Stimulated activated CD4-positive, alpha-beta T cell treated with anti-CD3 and anti-CD28 coated beads, Interleukin-12 subunit alpha, Interleukin-12 subunit beta, amount 100 ng/mL, for 4 hours (primary cell): ENCODE data around the gene NCAM1.

Experiments
- DNase-seq: peaks from one replicate; pipeline ENCODE4 v3.0.0-alpha.2; 2020

NCAM1 gene

GRCh38 chr11:112968941-112969713 is 7.9 kb downstream of the NCAM1 start:
- no peak for DNase-seq

DNA sequence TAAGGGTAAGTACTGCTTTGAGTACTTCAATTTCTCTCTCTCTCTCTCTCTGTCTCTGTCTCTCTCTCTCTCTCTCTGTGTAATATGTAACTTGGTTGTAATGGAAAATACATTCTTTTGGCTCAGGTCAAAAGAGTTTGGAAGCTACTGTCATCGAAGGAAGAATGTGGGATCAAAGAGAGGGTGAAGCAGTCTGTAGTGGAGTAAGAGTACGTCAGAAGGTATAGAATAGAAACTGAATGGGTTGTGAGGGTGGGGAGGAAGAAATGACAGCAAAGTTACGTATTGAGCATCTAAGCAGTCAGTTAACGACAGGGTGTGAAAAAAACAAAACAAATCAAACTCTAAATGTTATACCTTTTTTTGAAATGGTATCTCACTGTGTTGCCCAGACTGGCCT is 10.0 kb downstream of the NCAM1 start:
- no peak for DNase-seq

- DNase-seq: no peak
Observed at GRCh38 chr11:112971827-112972226, 10.6 kb downstream of the NCAM1 start.

DNA sequence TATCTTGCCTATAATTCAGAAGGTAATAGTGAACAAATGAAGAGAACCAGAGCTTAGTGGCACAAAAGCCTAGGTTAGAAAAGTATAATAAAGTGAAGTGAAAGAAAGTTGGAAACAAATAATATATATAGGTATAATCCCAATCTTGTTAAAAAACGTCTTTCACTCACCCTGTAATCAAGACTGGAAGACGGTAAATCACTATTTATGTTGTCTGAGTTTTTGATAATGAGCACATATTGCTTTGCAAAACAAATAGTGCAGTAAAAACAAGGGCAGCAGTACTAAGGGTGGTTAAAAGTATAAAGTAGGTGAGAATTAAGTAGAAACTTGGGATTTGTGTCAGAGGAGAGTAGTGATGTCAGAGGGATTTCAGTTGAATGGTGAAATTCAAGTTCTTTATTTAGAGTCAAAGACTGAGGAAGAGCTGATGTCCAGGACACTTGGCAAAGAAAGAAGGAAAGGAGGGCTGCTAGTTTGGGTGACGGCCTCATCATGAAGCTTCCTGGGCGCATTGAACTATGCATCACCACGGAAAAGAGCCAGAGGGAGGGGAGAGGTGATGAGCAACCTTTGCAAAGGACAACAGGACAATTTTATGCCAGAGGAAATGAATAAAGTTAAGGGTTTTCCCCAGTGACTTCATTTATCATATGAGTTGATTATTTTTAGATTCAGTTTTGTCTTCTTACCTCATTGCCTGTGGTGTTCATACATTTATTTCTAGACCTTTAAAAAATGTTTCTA is 11.4 kb downstream of the NCAM1 start:
- no peak for DNase-seq

- no peak for DNase-seq
Observed at GRCh38 chr11:112975051-112975450, 13.8 kb downstream of the NCAM1 start.

DNA sequence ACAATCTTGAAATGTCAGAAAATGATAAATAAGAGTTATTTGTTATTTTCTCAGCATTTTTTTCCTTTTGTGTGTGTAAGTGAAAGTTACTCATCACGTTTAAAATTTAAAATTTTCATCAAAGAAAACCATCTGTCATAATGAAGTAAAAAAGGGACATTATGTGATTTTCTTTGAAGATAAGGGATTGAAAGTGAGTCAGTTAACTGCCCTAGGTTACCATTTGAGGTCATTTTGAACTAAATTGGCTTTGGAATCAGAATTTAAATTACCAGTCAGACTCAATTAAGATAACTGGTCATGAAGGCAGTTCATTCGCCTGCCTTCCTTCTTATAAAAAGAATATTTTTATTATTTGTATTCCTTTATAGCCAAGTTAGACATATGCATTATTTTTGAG is 14.3 kb downstream of the NCAM1 start:
- no peak for DNase-seq

- DNase-seq: no peak
Observed at GRCh38 chr11:112977755-112978154, 16.5 kb downstream of the NCAM1 start.

GRCh38 chr11:112983887-112984286 is 22.7 kb downstream of the NCAM1 start:
- no peak for DNase-seq

DNA sequence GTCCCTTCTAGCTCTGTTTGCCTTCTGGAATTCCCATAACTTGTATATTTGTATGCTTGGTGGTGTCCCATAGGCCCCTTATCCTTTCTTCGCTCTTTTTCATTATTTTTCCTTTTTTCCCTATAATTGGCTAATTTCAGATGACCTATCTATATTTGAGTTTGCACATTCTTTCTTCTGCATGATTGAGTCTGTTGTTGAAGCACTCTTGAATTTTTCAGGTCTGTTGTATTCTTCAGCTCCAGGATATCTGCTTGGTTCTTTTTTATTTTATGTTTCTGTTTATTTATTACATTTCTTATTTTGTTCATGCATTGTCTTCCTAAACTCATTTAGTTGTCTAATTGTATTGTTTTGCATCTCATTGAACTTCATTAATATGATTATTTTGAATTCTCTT is 28.0 kb downstream of the NCAM1 start:
- DNase-seq: no peak

DNA sequence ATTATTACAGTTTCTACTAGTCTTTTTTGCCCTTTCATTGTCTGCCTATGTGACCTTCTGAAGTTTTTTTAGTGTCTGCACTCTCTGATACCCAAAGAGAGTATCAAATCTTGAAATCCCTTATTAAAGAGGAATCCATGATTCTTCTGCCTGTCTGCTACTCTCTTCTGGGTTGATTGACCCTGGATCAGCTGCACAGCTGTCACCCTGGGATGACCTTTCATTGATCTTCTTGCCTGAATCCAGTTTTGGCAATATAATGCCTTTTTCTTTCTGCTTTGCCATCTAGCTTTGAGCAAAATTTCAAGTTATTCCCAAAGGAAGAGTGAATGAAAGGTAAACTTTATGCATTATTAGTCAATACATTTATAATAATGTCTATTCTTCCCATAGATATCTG is 32.6 kb downstream of the NCAM1 start:
- no peak for DNase-seq

GRCh38 chr11:112995423-112996090 is 34.3 kb downstream of the NCAM1 start:
- DNase-seq: no peak

DNA sequence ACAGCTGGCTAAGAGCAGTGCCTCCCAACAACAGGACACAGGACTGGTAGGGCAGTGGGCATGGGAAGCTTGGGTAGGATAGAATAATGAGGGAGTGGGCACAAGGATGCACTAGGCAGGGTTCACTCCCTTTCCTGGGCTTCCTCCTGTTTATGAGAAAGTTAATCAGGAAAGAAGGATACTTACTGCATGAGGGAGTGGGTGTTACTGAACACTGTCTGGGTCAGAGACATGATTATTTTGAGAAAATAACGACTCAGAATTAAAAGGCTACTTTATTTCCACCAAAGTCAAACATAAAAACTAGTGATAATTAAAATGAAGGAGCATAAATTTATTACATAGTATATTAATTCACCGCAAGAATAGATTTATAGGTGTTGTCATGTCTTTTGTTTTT is 35.8 kb downstream of the NCAM1 start:
- DNase-seq: no peak

DNA sequence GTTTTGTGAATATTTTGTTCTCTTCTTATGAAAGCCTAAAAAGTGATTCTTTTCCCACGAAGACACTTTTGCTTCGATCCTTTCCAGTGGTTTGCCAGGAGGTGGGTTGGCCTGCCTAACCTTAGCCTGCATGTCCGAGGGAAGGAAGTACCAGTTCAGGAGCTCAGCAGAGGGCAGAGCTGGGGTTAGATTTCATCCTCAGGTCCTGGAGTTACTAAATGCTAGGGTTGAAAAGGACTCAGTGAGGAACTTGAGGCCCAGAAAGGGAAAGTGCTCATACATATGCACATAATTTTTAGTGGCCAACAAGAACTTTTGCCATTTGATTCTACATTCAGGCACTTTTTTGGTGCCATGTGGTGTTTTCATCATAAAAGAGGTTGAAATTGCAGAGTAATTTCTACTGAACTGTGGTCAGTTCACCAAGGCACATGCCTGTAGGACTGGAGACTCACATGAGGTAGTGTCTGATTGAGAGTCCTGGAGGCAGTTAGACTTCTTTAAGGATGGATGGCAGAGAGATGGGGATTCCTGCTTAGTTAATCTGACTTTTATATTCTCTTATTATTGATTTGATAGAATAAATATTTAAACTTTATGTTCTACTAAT is 36.7 kb downstream of the NCAM1 start:
- DNase-seq: no peak

- DNase-seq: no peak
Observed at GRCh38 chr11:112999520-112999919, 38.3 kb downstream of the NCAM1 start.

- DNase-seq: no peak
Observed at GRCh38 chr11:113001709-113002108, 40.5 kb downstream of the NCAM1 start.

DNA sequence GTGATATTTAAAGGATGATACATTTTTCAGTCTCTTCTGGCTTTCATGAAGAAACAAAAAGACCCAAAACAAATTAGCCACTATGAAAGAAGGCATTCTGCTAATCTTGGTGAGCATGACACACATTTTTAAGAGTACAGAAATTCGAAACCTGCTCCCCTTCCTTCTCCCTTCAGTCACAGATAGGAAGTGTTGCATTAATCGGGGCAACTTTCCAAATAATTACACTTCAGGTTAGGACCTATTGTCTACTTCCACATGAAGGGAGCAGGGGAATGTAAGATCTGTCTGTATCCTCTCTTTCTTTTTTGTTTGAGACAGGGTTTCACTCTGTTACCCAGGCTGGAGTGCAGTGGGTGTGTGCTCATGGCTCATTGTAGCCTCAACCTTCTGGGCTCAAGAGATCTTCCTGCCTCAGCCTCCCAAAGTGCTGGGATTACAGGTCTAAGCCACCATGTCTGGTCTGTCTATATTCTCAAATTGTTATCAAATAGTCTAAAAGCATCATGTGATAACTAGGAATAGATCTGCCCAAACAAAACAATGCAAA is 45.8 kb downstream of the NCAM1 start:
- no peak for DNase-seq

DNA sequence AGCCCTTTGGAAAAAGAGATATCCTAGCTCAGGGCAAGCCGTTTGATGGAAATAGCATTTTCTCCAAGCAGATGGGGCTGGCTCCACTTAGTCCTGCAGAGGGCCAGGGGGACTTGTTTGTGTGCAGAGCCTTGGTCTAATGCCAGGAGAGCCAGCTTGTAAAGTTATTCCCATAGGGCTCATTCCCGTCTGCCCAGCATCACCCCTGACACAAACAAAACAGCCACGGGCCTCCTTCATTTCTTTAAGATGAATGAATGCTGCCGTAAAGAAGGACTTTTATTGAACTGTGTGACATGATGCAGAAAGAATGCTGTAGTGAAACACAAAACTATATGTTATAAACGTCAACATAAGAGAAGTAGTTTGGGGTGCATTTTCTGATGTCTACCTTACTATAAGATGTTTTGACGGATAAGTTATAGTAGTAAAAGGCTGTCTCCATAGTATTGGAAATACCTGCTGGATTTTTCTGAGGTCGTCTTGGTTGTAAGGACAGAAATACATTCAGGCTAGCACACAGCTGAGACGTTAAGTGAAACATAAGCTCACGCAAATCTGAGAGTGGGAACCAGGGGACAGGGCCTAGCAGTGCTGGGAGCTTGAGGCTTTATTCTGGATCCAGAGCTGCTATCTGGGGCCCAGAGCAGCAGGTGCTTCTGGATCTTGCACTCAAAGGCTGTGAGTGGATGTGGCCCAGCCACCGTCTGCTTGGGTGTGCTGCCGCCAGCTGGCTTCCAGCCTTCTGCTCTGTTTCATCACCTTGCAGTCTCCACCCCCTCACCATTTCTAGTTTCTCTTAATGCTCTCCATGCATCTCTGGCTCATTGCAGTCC is 53.3 kb downstream of the NCAM1 start:
- DNase-seq: no peak

- DNase-seq: no peak
Observed at GRCh38 chr11:113015098-113015455, 53.9 kb downstream of the NCAM1 start.

GRCh38 chr11:113016905-113017304 is 55.7 kb downstream of the NCAM1 start:
- no peak for DNase-seq

DNA sequence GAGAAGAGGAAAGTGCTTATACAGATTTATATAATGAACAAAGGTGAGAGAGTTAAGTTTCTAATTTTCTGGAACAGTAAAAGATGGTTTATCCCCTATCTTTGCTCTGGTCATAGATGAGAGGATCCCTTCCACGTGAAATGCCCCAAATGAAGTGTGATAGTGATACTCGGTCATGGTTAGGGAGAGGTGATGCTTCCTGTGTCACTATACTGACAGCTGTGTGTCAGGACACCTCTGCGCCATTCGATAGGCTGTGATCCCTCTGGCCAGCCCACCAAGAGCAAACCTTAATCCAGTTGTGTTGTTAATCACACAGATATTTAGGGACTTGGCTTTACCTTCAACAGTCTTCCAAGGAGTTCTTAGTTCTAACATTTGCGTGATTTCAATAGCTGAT is 57.7 kb downstream of the NCAM1 start:
- DNase-seq: no peak

GRCh38 chr11:113019711-113020110 is 58.5 kb downstream of the NCAM1 start:
- no peak for DNase-seq

DNA sequence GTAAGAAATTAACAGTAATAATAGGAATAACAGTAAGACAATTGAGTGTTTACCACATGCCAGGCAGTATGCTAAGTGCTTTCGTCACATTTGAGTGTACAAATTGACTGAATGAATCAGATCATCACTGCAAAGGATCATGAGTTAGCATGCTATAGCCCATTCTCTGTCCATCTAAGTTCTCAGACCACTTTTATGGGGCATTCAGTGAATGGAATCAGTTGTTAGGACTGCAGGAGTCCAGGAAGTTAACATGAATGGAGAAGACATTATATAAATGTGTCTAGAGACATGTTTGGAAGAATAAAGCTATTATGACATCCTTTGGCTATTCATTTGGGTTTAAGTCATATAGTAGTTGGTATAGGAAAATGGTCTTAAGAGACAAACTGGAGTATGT is 59.9 kb downstream of the NCAM1 start:
- DNase-seq: no peak
